WERI-Rb-1 (cell line): ENCODE data around the gene VCPKMT.

Experiments used
- DNase-seq: peaks from one replicate; pipeline ENCODE4 v3.0.0-alpha.2; 2020
- H3K27ac ChIP-seq: fragments of 250-450 bp; sonication (Bioruptor Pico); 2 replicates; pipeline ENCODE4 v1.5.1; 2020; ENCODE audit warnings: mild to moderate bottlenecking, moderate library complexity
- H3K27me3 ChIP-seq: fragments of 250-450 bp; sonication (Bioruptor Pico); 2 replicates; pipeline ENCODE4 v1.5.1; 2021; ENCODE audit warnings: mild to moderate bottlenecking, low read depth, moderate library complexity; ENCODE audit not compliant: insufficient read depth, severe bottlenecking
- H3K36me3 ChIP-seq: fragments of 250-450 bp; sonication (Bioruptor Pico); 2 replicates; pipeline ENCODE4 v1.5.1; 2020; ENCODE audit warnings: mild to moderate bottlenecking, moderate library complexity
- H3K4me3 ChIP-seq: 2 replicates; pipeline ENCODE4 v1.5.1; 2011; ENCODE audit warnings: low read depth, mild to moderate bottlenecking, control low read depth, low read length
- H3K9me3 ChIP-seq: fragments of 250-450 bp; sonication (Bioruptor Pico); 2 replicates; pipeline ENCODE4 v1.5.1; 2021; ENCODE audit warnings: mild to moderate bottlenecking, moderate library complexity; ENCODE audit not compliant: severe bottlenecking
- TF ChIP-seq, protein P1 (sequence below): IDR thresholded peaks from 2 replicates; pipeline ENCODE4 v1.5.1; 2011; ENCODE audit warnings: low read depth, mild to moderate bottlenecking, control low read depth, inconsistent platforms, low read length

Gene VCPKMT

DNA sequence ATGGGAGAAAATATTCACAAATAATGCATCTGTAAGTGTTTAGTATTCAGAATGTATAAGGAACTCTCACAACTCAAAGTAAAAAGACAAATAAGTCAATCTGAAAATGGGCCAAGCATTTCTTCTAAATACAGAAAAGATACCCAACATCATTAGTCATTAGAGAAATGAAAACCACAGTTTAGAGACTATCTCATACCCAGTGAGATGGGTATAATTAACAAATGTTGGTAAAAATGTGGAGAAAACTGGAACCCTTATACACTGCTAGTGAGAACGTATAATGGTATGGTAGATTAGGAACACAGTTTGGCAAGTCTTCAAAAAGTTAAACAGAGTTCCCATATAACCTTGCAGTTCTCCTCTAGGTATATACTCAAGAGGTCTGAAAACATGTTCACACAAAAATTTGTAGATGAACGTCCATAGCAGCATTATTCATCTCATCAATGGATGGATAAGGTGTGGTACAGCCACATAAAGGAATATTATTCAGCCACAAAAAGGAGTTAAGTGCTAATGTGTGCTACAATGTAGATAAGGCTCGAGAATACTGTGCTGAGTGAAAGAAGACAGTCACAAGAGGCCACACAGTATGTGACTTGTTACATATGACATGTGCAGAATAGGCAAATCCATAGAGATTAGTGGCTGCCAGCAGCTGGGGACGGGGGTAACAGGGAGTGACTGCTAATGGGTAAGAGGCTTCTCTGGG lies 5.9 kb downstream of the VCPKMT start:
- Histone ChIP-seq H3K27me3 (no peaks in the 10 kb centered on the region), H3K4me3 (no peak overlapping the region), H3K27ac (no peak overlapping the region), H3K36me3 (peaks cover 66% of the 10 kb centered on the region), H3K9me3 (no peaks in the 10 kb centered on the region)
- DNase-seq = no peak
- TF ChIP-seq, protein P1, sequence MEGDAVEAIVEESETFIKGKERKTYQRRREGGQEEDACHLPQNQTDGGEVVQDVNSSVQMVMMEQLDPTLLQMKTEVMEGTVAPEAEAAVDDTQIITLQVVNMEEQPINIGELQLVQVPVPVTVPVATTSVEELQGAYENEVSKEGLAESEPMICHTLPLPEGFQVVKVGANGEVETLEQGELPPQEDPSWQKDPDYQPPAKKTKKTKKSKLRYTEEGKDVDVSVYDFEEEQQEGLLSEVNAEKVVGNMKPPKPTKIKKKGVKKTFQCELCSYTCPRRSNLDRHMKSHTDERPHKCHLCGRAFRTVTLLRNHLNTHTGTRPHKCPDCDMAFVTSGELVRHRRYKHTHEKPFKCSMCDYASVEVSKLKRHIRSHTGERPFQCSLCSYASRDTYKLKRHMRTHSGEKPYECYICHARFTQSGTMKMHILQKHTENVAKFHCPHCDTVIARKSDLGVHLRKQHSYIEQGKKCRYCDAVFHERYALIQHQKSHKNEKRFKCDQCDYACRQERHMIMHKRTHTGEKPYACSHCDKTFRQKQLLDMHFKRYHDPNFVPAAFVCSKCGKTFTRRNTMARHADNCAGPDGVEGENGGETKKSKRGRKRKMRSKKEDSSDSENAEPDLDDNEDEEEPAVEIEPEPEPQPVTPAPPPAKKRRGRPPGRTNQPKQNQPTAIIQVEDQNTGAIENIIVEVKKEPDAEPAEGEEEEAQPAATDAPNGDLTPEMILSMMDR = no peak

DNA sequence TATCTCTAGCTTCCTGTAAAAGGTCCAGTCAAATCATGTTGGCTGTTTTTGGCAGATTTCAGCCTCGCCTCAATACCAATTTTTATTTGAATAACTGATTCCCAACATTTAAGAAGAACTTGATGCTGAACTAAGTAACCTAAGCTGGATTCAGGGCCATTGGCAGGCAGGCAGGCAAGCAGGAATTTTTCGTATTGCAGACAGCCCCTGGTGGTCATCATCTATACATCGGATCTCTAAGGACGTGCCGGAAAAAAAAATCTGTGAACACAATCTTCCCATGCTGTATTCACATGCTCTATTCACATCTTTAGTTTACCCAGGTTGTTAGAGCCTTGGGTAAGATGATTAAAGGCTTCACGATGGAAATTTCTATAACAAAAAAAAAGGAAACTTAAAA lies 7.0 kb downstream of the VCPKMT start:
- TF ChIP-seq, protein P1 = 0 out of 2 replicates have a peak, but pooled peaks have one; percentile 15

DNA sequence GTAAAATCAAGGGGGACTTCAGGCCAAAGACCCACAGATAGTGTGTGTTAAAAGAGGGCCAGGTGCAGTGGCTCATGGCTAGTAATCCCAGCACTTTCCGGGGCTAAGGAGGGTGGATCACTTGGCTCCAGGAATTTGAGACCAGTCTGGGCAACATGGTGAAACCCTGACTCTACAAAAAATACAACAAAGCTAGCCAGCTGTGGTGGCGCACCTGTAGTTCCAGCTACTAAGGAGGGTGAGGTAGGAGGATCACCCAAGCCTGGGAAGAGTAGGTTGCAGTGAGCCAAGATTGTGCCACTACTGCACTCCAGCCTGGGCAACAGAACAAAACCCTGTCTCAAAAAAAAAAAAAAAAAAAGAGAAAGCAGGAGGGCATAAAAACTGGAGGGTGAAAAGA lies 8.5 kb downstream of the VCPKMT start:
- Histone ChIP-seq H3K4me3 (no peak overlapping the region), H3K27ac (no peak overlapping the region), H3K9me3 (no peaks in the 10 kb centered on the region), H3K27me3 (no peaks in the 10 kb centered on the region), H3K36me3 (peaks cover 45% of the 10 kb centered on the region)
- TF ChIP-seq, protein P1 = no peak
- no peak for DNase-seq

More for the DNA sequence above, 7.0 kb downstream of the VCPKMT start:
- no peak overlapping the region for H3K4me3 ChIP-seq
- no peak for DNase-seq
- peaks cover 56% of the 10 kb centered on the region for H3K36me3 ChIP-seq
- H3K9me3 ChIP-seq = no peaks in the 10 kb centered on the region
- H3K27ac ChIP-seq = no peak overlapping the region
- H3K27me3 ChIP-seq = no peaks in the 10 kb centered on the region

- H3K9me3 ChIP-seq = no peaks in the 10 kb centered on the region
- no peak overlapping the region for H3K27ac ChIP-seq
- H3K27me3 ChIP-seq = no peaks in the 10 kb centered on the region
- H3K4me3 ChIP-seq = no peak overlapping the region
- H3K36me3 ChIP-seq = peaks cover 30% of the 10 kb centered on the region
- TF ChIP-seq, protein P1 = no peak
- DNase-seq = no peak
These were observed 10.2 kb downstream of the VCPKMT start for GRCh38 chr14:50106178-50106577.

GRCh38 chr14:50103558-50103957 lies 12.8 kb downstream of the VCPKMT start:
- no peaks in the 10 kb centered on the region for H3K27me3 ChIP-seq
- DNase-seq = no peak
- H3K9me3 ChIP-seq = no peaks in the 10 kb centered on the region
- H3K4me3 ChIP-seq = no peak overlapping the region
- H3K27ac ChIP-seq = no peak overlapping the region
- TF ChIP-seq, protein P1 = no peak
- H3K36me3 ChIP-seq = peaks cover 8% of the 10 kb centered on the region

DNA sequence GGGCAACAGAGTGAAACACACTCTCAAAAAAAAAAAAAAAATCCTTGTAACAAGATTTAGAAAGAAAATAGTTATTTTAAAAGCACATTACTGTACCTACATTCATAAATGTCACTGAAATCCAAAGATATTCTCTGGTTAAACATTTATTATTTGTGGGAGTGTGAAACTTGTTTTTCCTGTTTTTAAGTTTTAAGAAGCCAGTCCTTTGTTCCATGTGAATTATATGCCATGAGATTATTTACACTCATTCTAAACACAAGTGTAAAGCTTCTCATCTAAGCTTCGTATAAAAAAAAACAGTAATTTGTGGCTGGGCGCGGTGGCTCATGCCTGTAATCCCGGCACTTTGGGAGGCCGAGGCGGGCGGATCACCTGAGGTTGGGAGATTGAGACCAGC lies 15.0 kb downstream of the VCPKMT start:
- no peaks in the 10 kb centered on the region for H3K9me3 ChIP-seq
- TF ChIP-seq, protein P1 = no peak
- H3K36me3 ChIP-seq = no peaks in the 10 kb centered on the region
- H3K27ac ChIP-seq = no peak overlapping the region
- H3K4me3 ChIP-seq = no peak overlapping the region
- H3K27me3 ChIP-seq = no peaks in the 10 kb centered on the region
- DNase-seq = no peak
